Neutrophil (primary cell): ENCODE measurements around the gene MAP2K5.
A peak's percentile ranks its signal among the peaks of the same experiment; 100 is the strongest.

Experiments
- H3K27ac ChIP-seq: fragments of 200-600 bp; sonication (generic); 2 replicates; pipeline ENCODE4 v1.5.1; 2016; ENCODE audit warnings: mild to moderate bottlenecking, moderate library complexity
- H3K27me3 ChIP-seq: fragments of 200-600 bp; sonication (generic); 2 replicates; pipeline ENCODE4 v1.6.0; 2016; ENCODE audit warnings: mild to moderate bottlenecking
- H3K36me3 ChIP-seq: fragments of 200-600 bp; sonication (generic); 2 replicates; pipeline ENCODE4 v1.5.1; 2017
- H3K4me1 ChIP-seq, 2 experiments: fragments of 200-600 bp in 1 of 2; sonication (generic) in 1 of 2; 1 replicate in 1 of 2; 2 replicates in 1 of 2; pipeline versions ENCODE4 v1.5.1 to v1.6.1; 2013 to 2016; ENCODE audit warnings: low read depth in 1 of 2, low read length in 1 of 2, mild to moderate bottlenecking in 1 of 2, moderate library complexity in 1 of 2; ENCODE audit not compliant: control insufficient read depth in 1 of 2, insufficient read depth in 1 of 2
- H3K4me3 ChIP-seq, 2 experiments: fragments of 200-600 bp in 1 of 2; sonication (generic) in 1 of 2; 1 replicate in 1 of 2; 2 replicates in 1 of 2; pipeline ENCODE4 v1.5.1; 2013 to 2016; ENCODE audit warnings: low read depth in 1 of 2, low read length in 1 of 2, mild to moderate bottlenecking in 1 of 2, moderate library complexity in 1 of 2
- H3K9me3 ChIP-seq: fragments of 200-600 bp; sonication (generic); 2 replicates; pipeline ENCODE4 v1.5.1; 2016
- TF ChIP-seq, protein P1 (sequence below): fragments of 200-600 bp; sonication (generic); IDR thresholded peaks from 2 replicates; pipeline ENCODE4 v1.5.1; 2016; ENCODE audit warnings: antibody characterized with exemption

The MAP2K5 gene

DNA sequence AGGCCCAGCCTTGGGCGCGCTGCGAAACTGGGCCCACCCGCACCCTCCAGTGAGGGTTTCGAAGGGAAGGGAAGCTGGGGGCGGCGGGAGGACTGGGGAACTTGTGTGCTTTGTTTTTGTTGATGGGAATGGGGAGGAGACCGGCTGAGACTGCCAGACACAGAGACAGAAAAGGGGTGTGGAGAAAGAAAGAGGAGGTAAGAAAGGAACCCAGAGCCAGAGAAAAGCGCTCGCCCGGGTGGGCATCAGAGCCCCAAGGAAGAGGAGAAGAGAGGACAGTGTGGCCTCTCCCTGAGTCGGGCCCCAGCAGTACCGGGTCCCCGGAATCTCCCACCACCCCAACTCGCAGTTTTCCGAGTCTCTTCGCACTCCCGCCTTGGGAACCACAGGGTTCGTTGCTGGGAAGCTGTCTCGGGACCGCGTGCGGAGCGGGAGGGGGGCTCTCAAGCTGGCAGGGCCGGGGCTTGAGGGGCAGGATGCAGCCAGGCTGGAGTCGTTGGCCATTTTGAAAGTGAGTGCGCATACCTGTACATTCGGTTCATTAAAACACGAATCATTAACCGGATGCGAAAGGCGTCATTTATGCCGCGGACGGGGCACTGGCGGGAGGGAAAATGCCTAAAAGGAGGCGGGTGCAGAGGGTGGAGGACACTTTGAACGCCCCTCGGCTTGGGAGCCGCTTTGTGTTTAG is 285.9 kb downstream of the MAP2K5 start:
- Histone ChIP-seq H3K27me3 (peaks cover 100% of the 10 kb centered on the region), H3K4me1 (peaks cover 28 to 62% of the 10 kb centered on the region in 2 experiments), H3K4me3 (peak overlapping the region in 1 of 2 experiments; percentile 6), H3K9me3 (no peaks in the 10 kb centered on the region), H3K27ac (no peak overlapping the region), H3K36me3 (no peaks in the 10 kb centered on the region)
- TF ChIP-seq, protein P1, sequence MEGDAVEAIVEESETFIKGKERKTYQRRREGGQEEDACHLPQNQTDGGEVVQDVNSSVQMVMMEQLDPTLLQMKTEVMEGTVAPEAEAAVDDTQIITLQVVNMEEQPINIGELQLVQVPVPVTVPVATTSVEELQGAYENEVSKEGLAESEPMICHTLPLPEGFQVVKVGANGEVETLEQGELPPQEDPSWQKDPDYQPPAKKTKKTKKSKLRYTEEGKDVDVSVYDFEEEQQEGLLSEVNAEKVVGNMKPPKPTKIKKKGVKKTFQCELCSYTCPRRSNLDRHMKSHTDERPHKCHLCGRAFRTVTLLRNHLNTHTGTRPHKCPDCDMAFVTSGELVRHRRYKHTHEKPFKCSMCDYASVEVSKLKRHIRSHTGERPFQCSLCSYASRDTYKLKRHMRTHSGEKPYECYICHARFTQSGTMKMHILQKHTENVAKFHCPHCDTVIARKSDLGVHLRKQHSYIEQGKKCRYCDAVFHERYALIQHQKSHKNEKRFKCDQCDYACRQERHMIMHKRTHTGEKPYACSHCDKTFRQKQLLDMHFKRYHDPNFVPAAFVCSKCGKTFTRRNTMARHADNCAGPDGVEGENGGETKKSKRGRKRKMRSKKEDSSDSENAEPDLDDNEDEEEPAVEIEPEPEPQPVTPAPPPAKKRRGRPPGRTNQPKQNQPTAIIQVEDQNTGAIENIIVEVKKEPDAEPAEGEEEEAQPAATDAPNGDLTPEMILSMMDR, result no peak

DNA sequence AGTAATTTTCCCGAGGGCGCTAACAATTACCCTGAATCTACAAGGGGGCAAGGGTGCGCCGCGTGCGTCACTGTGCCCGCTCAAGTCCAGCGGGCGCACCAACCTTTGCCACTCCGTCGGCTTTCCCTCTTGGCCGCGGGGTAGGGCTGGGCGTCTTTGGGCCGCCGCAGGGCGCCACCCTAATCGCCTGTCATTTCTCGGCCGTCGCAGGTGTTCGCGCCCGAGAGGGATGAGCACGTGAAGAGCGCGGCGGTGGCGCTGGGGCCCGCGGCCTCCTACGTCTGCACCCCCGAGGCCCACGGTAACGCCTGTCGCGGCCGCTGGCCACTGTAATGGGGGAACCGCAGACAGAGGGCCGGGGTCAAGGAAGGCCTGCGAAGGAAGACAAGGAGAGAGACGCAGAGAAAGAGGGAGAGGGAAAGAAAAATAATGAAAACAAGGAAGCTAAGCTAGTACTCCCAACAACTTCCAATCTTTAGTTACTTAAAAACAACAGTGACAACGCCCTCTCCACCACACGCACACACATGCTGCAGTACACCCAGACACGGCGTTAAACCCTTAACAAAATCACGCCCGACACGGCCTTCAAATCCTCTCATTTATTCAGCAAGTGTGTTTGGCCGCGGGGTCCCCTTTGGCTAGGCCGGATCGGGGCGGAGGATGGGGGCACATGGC is 286.6 kb downstream of the MAP2K5 start:
- Histone ChIP-seq H3K27me3 (peaks cover 100% of the 10 kb centered on the region), H3K36me3 (no peaks in the 10 kb centered on the region), H3K9me3 (no peaks in the 10 kb centered on the region), H3K4me1 (peaks cover 34 to 66% of the 10 kb centered on the region in 2 experiments), H3K27ac (no peak overlapping the region), H3K4me3 (peak overlapping the region in 1 of 2 experiments; percentile 6)
- TF ChIP-seq, protein P1, result no peak

- Histone ChIP-seq H3K4me1 (peaks cover 42 to 73% of the 10 kb centered on the region in 2 experiments), H3K36me3 (no peaks in the 10 kb centered on the region), H3K9me3 (no peaks in the 10 kb centered on the region), H3K27ac (no peak overlapping the region), H3K27me3 (peaks cover 100% of the 10 kb centered on the region), H3K4me3 (no peak overlapping the region)
- TF ChIP-seq, protein P1, result no peak
Measured at GRCh38 chr15:67829647-67830504, 287.4 kb downstream of the MAP2K5 start.

DNA sequence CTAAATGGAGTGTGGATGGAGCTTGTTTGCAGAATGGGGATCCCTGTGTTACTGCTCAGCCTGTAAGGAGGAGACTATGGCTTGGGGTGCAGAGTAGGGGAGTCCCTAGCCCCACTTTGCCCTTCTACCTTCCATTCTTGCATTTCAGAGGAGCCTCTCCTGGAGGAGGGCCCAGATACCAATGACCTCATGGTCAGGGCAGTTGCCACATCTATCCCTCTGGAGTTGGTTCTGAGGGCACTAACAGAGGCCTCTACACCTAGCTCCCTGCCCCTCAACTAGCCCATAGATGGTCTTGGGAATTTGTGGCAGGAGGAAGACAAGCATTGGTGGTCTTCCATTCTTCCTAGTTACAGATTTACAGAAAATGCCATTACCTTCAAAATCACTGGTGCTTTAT is 288.9 kb downstream of the MAP2K5 start:
- Histone ChIP-seq H3K36me3 (no peaks in the 10 kb centered on the region), H3K4me3 (no peak overlapping the region), H3K27me3 (peaks cover 100% of the 10 kb centered on the region), H3K9me3 (no peaks in the 10 kb centered on the region), H3K4me1 (peaks cover 47 to 75% of the 10 kb centered on the region in 2 experiments), H3K27ac (no peak overlapping the region)
- TF ChIP-seq, protein P1, result no peak

GRCh38 chr15:67832031-67832551 is 289.6 kb downstream of the MAP2K5 start:
- no peak overlapping the region for H3K4me3 ChIP-seq
- no peaks in the 10 kb centered on the region for H3K9me3 ChIP-seq
- H3K4me1 ChIP-seq, result peaks cover 54 to 79% of the 10 kb centered on the region in 2 experiments
- TF ChIP-seq, protein P1, result no peak
- no peak overlapping the region for H3K27ac ChIP-seq
- peaks cover 94% of the 10 kb centered on the region for H3K27me3 ChIP-seq
- H3K36me3 ChIP-seq, result no peaks in the 10 kb centered on the region
